Upper lobe of left lung (tissue), 4 donors: Measurements from ENCODE around the gene NKAIN2.

Source experiments
- CTCF ChIP-seq, 6 experiments: fragments of 450-650 bp in 4 of 6; fragments of 200-600 bp in 2 of 6; sonication (generic) in 2 of 6; IDR thresholded peaks; one replicate each; pipeline ENCODE4 v1.5.1; 2016 to 2019; ENCODE audit warnings: antibody characterized with exemption in 6 of 6
- EP300 ChIP-seq, 4 donors: sonication (generic); formaldehyde crosslinking; IDR thresholded peaks; one replicate each; pipeline ENCODE4 v1.5.1; 2017; ENCODE audit warnings: antibody characterized with exemption in 4 of 4, control low read depth in 2 of 4
- POLR2A ChIP-seq, 4 donors: fragments of 450-650 bp; IDR thresholded peaks; one replicate each; pipeline ENCODE4 v1.5.1; 2016 to 2017; ENCODE audit warnings: antibody characterized with exemption in 4 of 4, mild to moderate bottlenecking in 2 of 4

GRCh38 chr6:123904228-123904627 lies 100.6 kb downstream of the NKAIN2 start:
- TF ChIP-seq CTCF (IDR thresholded peaks at IDR 0.05) (no peak), POLR2A (IDR thresholded peaks at IDR 0.05) (no peak), EP300 (IDR thresholded peaks at IDR 0.05) (no peak)
